ENCODE results near the gene HDHD3. TPM values are rescaled to one million over a fixed set of nuclear protein-coding genes. Genes with fewer than 3 reads are reported as not detected.
A peak's percentile ranks its signal among the peaks of the same experiment; 100 is the strongest.
"Not testable (repeated sequence)": the region's sequence is repeated elsewhere in the genome, so short reads cannot be mapped to it uniquely, and the experiment has no call there.

The HDHD3 gene
- polyA plus RNA-seq, 3 donors from 2014 or later = 17.4 to 29.7 (median 22.4) TPM

- peaks cover 0 to 18% (median 0%) of the 10 kb centered on the region in 3 donors for H3K36me3 Mint-ChIP-seq
- not testable (repeated sequence) for H3K27me3 Mint-ChIP-seq (ENCODE audit: low read depth in 3 of 3); DNase-seq; H3K27ac Mint-ChIP-seq; H3K4me3 Mint-ChIP-seq; H3K4me1 Mint-ChIP-seq; H3K9me3 Mint-ChIP-seq
Measured at GRCh38 chr9:113365652-113366051, 11.1 kb downstream of the HDHD3 start.

DNA sequence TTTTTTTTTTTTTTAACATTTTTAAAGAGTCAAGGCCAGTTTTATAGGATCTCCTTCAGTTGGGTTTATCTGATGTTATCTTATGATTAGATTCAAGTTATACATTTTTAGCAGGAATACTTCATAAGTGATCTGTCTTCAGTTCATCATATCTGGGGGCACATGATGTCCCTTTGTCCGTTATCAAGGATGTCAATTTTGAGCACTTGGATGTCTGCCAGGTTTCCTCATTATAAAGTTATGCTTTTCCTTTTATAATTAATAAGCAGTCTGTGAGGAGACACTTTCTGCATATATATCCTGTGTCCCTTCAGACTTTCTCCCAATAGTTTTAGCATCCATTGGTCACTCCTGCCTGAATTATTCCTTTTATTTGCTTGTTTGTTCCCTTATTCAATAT lies 11.8 kb downstream of the HDHD3 start:
- Mint-ChIP-seq H3K4me1 (no peaks in the 10 kb centered on the region), H3K4me3 (no peak overlapping the region), H3K36me3 (peaks cover 0 to 18% (median 0%) of the 10 kb centered on the region in 3 donors), H3K27me3 (ENCODE audit: low read depth in 3 of 3) (peaks cover 0 to 4% (median 0%) of the 10 kb centered on the region in 3 donors), H3K27ac (no peak overlapping the region), H3K9me3 (no peaks in the 10 kb centered on the region)
- DNase-seq = no peak

DNA sequence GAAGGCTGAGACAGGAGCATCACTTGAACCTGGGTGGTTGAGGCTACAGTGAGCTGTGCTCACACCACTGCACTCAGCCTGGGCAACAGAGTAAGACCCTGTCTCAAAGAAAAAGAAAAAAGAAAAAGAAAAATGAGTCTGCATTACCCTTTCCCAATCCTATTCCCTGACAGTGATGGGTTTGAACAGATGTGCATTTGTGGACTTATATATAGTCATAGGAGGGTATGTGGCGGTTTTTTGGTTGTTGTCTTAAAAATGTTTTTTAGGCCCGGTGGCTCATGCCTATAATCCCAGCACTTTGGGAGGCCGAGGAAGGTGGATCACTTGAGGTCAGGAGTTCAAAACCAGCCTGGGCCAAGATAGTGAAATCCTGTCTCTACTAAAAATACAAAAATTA lies 13.4 kb downstream of the HDHD3 start:
- Mint-ChIP-seq H3K4me1 (no peaks in the 10 kb centered on the region), H3K27ac (no peak overlapping the region), H3K36me3 (peaks cover 0 to 17% (median 3%) of the 10 kb centered on the region in 3 donors), H3K4me3 (no peak overlapping the region), H3K9me3 (no peaks in the 10 kb centered on the region), H3K27me3 (ENCODE audit: low read depth in 3 of 3) (peaks cover 0 to 6% (median 0%) of the 10 kb centered on the region in 3 donors)
- no peak for DNase-seq

DNA sequence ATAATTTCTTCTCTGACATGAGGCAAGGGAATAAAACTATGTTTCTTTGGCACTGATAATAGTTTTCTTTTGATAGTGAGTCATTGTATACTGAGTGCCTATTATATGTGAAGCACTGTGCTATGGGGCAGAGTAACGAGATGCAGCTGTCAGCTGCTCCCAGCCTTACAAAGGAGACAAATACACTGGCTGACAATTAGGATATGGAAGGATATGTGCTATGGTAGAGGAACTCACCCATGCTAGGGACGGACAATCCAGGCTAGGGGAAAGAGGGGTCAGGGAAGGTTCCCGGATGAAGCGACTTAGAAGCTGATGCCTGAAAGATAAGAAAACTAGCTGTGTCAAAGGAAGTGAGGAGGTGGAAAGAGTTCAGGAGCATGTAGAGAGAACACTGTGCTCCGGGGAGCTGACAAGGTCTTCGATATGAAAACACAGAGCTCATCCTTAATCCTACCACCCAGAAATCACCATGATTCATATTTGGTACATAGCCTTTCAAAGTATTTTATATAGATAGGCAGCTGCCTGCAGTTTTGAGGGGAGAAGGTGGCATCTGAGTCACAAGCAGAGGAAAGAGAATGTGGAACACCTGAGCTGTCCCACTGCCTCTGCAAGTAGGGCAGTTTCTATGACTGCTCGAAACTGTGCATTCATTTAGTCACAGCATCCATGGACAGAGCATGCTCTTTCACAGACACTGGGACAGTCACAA lies 15.3 kb downstream of the HDHD3 start:
- Mint-ChIP-seq H3K27me3 (ENCODE audit: low read depth in 3 of 3) (peaks cover 0 to 6% (median 2%) of the 10 kb centered on the region in 3 donors), H3K4me1 (no peaks in the 10 kb centered on the region), H3K27ac (no peak overlapping the region)

DNA sequence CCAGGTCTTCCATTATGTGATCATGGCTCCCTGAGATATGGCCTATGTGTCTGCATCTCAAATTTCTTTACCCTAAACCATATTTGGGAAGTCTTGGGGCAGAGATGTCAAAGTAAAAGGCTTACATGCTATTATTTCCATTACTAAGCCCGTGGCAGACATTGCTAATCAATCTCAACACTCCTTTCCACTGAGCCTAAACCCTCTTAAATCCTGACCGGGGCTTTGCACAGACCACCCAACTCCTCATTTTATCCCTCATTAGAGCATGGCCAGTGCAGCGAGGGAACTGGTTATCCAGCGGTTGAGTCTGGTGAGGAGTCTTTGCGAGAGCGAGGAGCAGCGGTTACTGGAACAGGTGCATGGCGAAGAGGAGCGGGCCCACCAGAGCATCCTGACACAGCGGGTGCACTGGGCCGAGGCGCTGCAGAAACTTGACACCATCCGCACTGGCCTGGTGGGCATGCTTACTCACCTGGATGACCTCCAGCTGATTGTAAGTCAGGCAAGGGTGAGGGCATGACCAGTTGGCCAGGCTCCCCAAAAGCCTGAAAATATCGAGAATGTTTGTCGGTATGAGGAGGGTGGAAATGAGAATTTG lies 16.4 kb downstream of the HDHD3 start:
- no peaks in the 10 kb centered on the region for H3K9me3 Mint-ChIP-seq
- no peak for DNase-seq
- peaks cover 0 to 23% (median 3%) of the 10 kb centered on the region in 3 donors for H3K36me3 Mint-ChIP-seq
- no peak overlapping the region for H3K4me3 Mint-ChIP-seq
- no peak overlapping the region for H3K27ac Mint-ChIP-seq
- no peaks in the 10 kb centered on the region for H3K4me1 Mint-ChIP-seq
- H3K27me3 Mint-ChIP-seq (ENCODE audit: low read depth in 3 of 3) = peaks cover 0 to 10% (median 3%) of the 10 kb centered on the region in 3 donors

More for the DNA sequence above, 15.3 kb downstream of the HDHD3 start:
- Mint-ChIP-seq H3K9me3 (no peaks in the 10 kb centered on the region), H3K4me3 (no peak overlapping the region), H3K36me3 (peaks cover 0 to 23% (median 3%) of the 10 kb centered on the region in 3 donors)
- no peak for DNase-seq

- DNase-seq = no peak
- no peaks in the 10 kb centered on the region for H3K4me1 Mint-ChIP-seq
- H3K9me3 Mint-ChIP-seq = no peaks in the 10 kb centered on the region
Measured at GRCh38 chr9:113359385-113359784, 17.4 kb downstream of the HDHD3 start.

GRCh38 chr9:113356686-113357292 lies 20.0 kb downstream of the HDHD3 start:
- Mint-ChIP-seq H3K9me3 (no peaks in the 10 kb centered on the region), H3K27ac (no peak overlapping the region), H3K4me1 (no peaks in the 10 kb centered on the region), H3K4me3 (no peak overlapping the region), H3K36me3 (peaks cover 0 to 19% (median 3%) of the 10 kb centered on the region in 3 donors), H3K27me3 (ENCODE audit: low read depth in 3 of 3) (peaks cover 0 to 11% (median 3%) of the 10 kb centered on the region in 3 donors)
- no peak for DNase-seq

More at GRCh38 chr9:113359385-113359784, 17.4 kb downstream of the HDHD3 start:
- H3K27me3 Mint-ChIP-seq (ENCODE audit: low read depth in 3 of 3) = peaks cover 0 to 10% (median 3%) of the 10 kb centered on the region in 3 donors
- peaks cover 0 to 23% (median 3%) of the 10 kb centered on the region in 3 donors for H3K36me3 Mint-ChIP-seq
- H3K4me3 Mint-ChIP-seq = no peak overlapping the region
- no peak overlapping the region for H3K27ac Mint-ChIP-seq

DNA sequence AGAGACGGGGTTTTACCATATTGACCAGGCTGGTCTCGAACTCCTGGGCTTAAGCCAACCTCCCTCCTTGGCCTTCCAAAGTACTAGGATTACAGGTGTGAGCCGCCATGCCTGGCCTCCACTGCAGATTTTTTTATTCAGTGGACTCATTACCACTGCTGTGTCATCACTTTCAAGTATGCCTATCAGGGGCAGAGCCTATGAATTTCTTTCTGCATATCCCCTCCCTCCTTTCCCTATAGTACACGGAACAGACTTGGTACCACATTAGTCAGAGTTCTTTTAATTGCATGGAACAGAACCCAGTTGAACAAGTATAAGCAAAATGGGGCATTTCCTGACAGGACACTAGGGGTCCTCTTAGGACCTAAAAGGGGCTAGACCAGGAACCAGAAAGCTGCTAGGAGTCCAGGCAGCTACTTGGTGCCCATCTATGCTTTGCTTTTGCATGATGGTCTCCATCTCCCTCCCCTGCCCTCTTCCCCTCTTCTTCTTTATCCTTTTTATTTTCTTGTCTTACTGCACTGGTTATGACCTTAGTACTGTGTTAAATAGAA lies 21.7 kb downstream of the HDHD3 start:
- peaks cover 0 to 11% (median 3%) of the 10 kb centered on the region in 3 donors for H3K27me3 Mint-ChIP-seq (ENCODE audit: low read depth in 3 of 3)
- H3K4me3 Mint-ChIP-seq = no peak overlapping the region
- peaks cover 0 to 11% (median 3%) of the 10 kb centered on the region in 3 donors for H3K36me3 Mint-ChIP-seq
- peaks cover 14 to 15% of the 10 kb centered on the region in 2 donors for H3K4me1 Mint-ChIP-seq
- no peak for DNase-seq
- no peak overlapping the region for H3K27ac Mint-ChIP-seq
- no peaks in the 10 kb centered on the region for H3K9me3 Mint-ChIP-seq

GRCh38 chr9:113352411-113352810 lies 24.4 kb downstream of the HDHD3 start:
- DNase-seq = no peak
- Mint-ChIP-seq H3K4me1 (peaks cover 19 to 29% of the 10 kb centered on the region in 2 donors), H3K27ac (peak overlapping the region in 1 of 6 donors; percentile 31), H3K4me3 (no peak overlapping the region), H3K36me3 (peaks cover 0 to 6% (median 0%) of the 10 kb centered on the region in 3 donors), H3K27me3 (ENCODE audit: low read depth in 3 of 3) (peaks cover 1 to 9% (median 3%) of the 10 kb centered on the region in 3 donors), H3K9me3 (no peaks in the 10 kb centered on the region)

- peaks cover 1 to 9% (median 4%) of the 10 kb centered on the region in 3 donors for H3K27me3 Mint-ChIP-seq (ENCODE audit: low read depth in 3 of 3)
Measured at GRCh38 chr9:113352006-113352405, 24.8 kb downstream of the HDHD3 start.

DNA sequence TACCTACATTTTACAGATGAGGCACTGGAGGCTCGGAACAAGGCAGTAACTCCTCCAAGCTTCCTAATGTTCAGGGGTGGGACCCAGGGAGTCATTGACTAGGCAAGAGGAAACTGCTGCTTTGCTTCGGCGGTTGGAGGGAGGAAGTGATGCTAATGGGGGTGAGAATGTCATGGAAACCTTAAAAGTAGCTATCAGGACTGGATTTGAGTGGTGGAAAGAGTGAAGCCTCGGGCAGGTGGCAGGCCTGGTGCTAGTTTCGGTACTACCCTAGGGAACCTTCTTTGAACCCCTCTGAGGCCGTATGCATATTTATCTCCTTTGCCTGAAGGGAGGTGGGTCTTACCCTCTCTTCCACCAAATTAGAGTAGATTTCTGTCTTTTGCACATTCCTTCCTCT lies 25.8 kb downstream of the HDHD3 start:
- H3K27me3 Mint-ChIP-seq (ENCODE audit: low read depth in 3 of 3) = peaks cover 1 to 8% (median 2%) of the 10 kb centered on the region in 3 donors
- H3K36me3 Mint-ChIP-seq = no peaks in the 10 kb centered on the region
- H3K4me1 Mint-ChIP-seq = peaks cover 19 to 29% of the 10 kb centered on the region in 2 donors
- H3K27ac Mint-ChIP-seq = peak overlapping the region in 5 of 6 donors; percentile 61 to 90 (median 85)
- DNase-seq = peak; percentile 43 to 57 (median 44)
- no peaks in the 10 kb centered on the region for H3K9me3 Mint-ChIP-seq
- H3K4me3 Mint-ChIP-seq = peak overlapping the region; percentile 79 to 88 (median 84)

More at GRCh38 chr9:113352006-113352405, 24.8 kb downstream of the HDHD3 start:
- peaks cover 0 to 6% (median 0%) of the 10 kb centered on the region in 3 donors for H3K36me3 Mint-ChIP-seq
- no peak overlapping the region for H3K4me3 Mint-ChIP-seq
- DNase-seq = no peak
- peak overlapping the region in 2 of 6 donors; percentile 8 to 31 for H3K27ac Mint-ChIP-seq
- no peaks in the 10 kb centered on the region for H3K9me3 Mint-ChIP-seq
- peaks cover 19 to 29% of the 10 kb centered on the region in 2 donors for H3K4me1 Mint-ChIP-seq

DNA sequence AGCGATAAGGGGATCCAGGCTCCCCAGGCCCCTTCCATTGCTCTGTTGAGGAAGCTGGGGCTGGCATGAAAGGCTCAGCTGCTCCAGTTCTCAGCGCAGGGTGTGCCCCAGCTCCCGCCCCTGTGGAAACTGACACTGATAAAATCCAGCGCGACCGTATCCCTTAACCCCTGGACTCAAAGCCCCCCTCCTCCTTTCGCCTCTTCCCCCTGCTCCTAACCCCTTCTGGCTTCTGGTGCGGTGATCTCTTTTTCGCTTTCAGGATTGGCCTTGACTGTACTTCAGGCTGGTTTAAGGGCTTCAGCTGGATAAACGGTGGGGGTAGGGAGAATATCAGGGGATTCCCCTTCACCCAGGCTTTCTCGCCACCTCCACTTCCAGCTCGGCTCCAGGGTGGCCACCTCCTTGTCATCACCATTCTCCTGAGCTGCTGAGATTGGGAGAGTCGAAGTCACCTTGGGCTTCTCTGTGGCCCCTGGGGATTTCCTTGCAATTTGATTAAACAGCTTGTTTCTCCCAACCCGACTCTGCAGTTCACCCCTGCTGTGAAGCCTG lies 26.6 kb downstream of the HDHD3 start:
- Mint-ChIP-seq H3K27ac (peak overlapping the region in 5 of 6 donors; percentile 61 to 90 (median 85)), H3K9me3 (no peaks in the 10 kb centered on the region), H3K4me1 (peaks cover 19 to 29% of the 10 kb centered on the region in 2 donors), H3K4me3 (peak overlapping the region; percentile 79 to 88 (median 84)), H3K36me3 (no peaks in the 10 kb centered on the region), H3K27me3 (ENCODE audit: low read depth in 3 of 3) (peaks cover 1 to 5% (median 2%) of the 10 kb centered on the region in 3 donors)
- DNase-seq = peak in 1 of 3 donors; percentile 24

DNA sequence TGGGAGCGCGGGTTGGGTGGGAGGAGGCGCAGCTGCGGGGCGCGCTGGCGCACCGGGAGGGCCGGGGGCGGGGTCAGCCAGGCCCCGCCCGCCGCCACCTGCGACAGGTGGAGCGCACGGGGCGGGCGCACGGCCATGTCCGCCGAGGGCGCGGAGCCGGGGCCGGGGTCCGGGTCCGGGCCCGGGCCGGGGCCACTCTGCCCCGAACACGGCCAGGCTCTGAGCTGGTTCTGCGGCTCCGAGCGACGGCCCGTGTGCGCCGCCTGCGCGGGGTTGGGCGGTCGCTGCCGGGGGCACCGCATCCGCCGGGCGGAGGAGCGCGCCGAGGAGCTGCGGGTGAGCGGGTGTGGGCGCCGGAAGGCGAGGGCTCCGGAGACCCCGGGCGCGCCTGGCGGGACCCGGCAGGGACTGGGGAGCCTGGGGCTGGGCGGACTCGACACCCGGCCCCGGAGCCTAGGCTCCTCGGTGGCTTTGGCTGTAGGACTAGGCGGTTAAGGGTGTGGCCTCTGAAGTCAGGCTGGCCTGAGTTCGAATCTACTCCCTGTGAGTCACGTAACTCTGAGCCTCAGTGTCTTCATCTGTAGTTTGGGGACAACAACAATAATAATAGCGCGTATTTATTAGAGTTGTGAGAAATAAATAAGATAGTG lies 27.2 kb downstream of the HDHD3 start, which contains the start of gene BSPRY:
Gene BSPRY (plus strand): TSS at position 97 of the 650 bp plus-strand sequence. CDS start 39 bp downstream, at position 136.
- DNase-seq = peak; percentile 50 to 52 (median 50)
- Mint-ChIP-seq H3K4me1 (peaks cover 19 to 29% of the 10 kb centered on the region in 2 donors), H3K4me3 (peak within 1 kb of the TSS; percentile 83 to 88 (median 85))

More for the DNA sequence above, 27.2 kb downstream of the HDHD3 start, which contains the start of gene BSPRY:
- Mint-ChIP-seq H3K9me3 (no peaks in the 10 kb centered on the region), H3K27me3 (ENCODE audit: low read depth in 3 of 3) (peaks cover 1 to 5% (median 2%) of the 10 kb centered on the region in 3 donors), H3K36me3 (no peaks in the 10 kb centered on the region), H3K27ac (peak within 1 kb of the TSS in 5 of 6 donors; percentile 61 to 90 (median 85))

Data from immature natural killer cell (primary cell).